ENCODE measurements around the gene CEP97.
A peak's percentile ranks its signal among the peaks of the same experiment; 100 is the strongest.
"Not testable (repeated sequence)": the region's sequence is repeated elsewhere in the genome, so short reads cannot be mapped to it uniquely, and the experiment has no call there.

The CEP97 gene

GRCh38 chr3:101744811-101745210 is 20.4 kb downstream of the CEP97 start:
- FAIRE-seq (no peak), DNase-seq (ENCODE audit: insufficient read length) (no peak)
- no peak for TF ChIP-seq TAF1 (IDR thresholded peaks at IDR 0.05; ENCODE audit: borderline replicate concordance, low read depth, low read length)
- TF ChIP-seq POLR2A (IDR thresholded peaks at IDR 0.05; ENCODE audit: low read depth, low read length) = no peak
- TF ChIP-seq POLR2AphosphoS5 (IDR thresholded peaks at IDR 0.05; ENCODE audit: low read depth, low read length) = no peak

GRCh38 chr3:101745934-101746333 is 21.5 kb downstream of the CEP97 start:
- FAIRE-seq; DNase-seq (ENCODE audit: insufficient read length): not testable (repeated sequence)

- DNase-seq (ENCODE audit: insufficient read length); FAIRE-seq: not testable (repeated sequence)
Measured at GRCh38 chr3:101753386-101754113, 29.1 kb downstream of the CEP97 start.

- DNase-seq (ENCODE audit: insufficient read length) = no peak
- FAIRE-seq = no peak
- TF ChIP-seq POLR2AphosphoS5 (IDR thresholded peaks at IDR 0.05; ENCODE audit: low read depth, low read length) = no peak
- no peak for TF ChIP-seq TAF1 (IDR thresholded peaks at IDR 0.05; ENCODE audit: borderline replicate concordance, low read depth, low read length)
- TF ChIP-seq POLR2A (IDR thresholded peaks at IDR 0.05; ENCODE audit: low read depth, low read length) = no peak
Measured at GRCh38 chr3:101758224-101758623, 33.8 kb downstream of the CEP97 start.

- no peak for DNase-seq (ENCODE audit: insufficient read length)
- TF ChIP-seq TAF1 (IDR thresholded peaks at IDR 0.05; ENCODE audit: borderline replicate concordance, low read depth, low read length) (no peak), POLR2AphosphoS5 (IDR thresholded peaks at IDR 0.05; ENCODE audit: low read depth, low read length) (no peak), POLR2A (IDR thresholded peaks at IDR 0.05; ENCODE audit: low read depth, low read length) (no peak)
- FAIRE-seq = no peak
Measured at GRCh38 chr3:101762041-101762646, 37.7 kb downstream of the CEP97 start.

GRCh38 chr3:101777745-101778281 is 53.4 kb downstream of the CEP97 start:
- DNase-seq (ENCODE audit: insufficient read length); FAIRE-seq: not testable (repeated sequence)

- FAIRE-seq (no peak), DNase-seq (ENCODE audit: insufficient read length) (no peak)
- TF ChIP-seq POLR2AphosphoS5 (IDR thresholded peaks at IDR 0.05; ENCODE audit: low read depth, low read length) = no peak
- no peak for TF ChIP-seq POLR2A (IDR thresholded peaks at IDR 0.05; ENCODE audit: low read depth, low read length)
- TF ChIP-seq TAF1 (IDR thresholded peaks at IDR 0.05; ENCODE audit: borderline replicate concordance, low read depth, low read length) = no peak
Measured at GRCh38 chr3:101778385-101779046, 54.1 kb downstream of the CEP97 start.

GRCh38 chr3:101779047-101779821 is 54.8 kb downstream of the CEP97 start, which contains the start of gene NXPE3:
NXPE3 (plus strand) TSS chr3:101779211; CDS start chr3:101785597, 6,386 bp downstream.
- DNase-seq (ENCODE audit: insufficient read length) (peak; percentile 76), FAIRE-seq (peak; percentile 91)
- TF ChIP-seq POLR2AphosphoS5 (IDR thresholded peaks at IDR 0.05; ENCODE audit: low read depth, low read length) (peak; percentile 57; the same call in 1 of the 2 replicates), POLR2A (IDR thresholded peaks at IDR 0.05; ENCODE audit: low read depth, low read length) (peak; percentile 64), TAF1 (IDR thresholded peaks at IDR 0.05; ENCODE audit: borderline replicate concordance, low read depth, low read length) (peak; percentile 59)

GRCh38 chr3:101779822-101780381 is 55.5 kb downstream of the CEP97 start:
- TF ChIP-seq TAF1 (IDR thresholded peaks at IDR 0.05; ENCODE audit: borderline replicate concordance, low read depth, low read length) (no peak), POLR2AphosphoS5 (IDR thresholded peaks at IDR 0.05; ENCODE audit: low read depth, low read length) (no peak), POLR2A (IDR thresholded peaks at IDR 0.05; ENCODE audit: low read depth, low read length) (no peak)
- FAIRE-seq (peak; percentile 85), DNase-seq (ENCODE audit: insufficient read length) (no peak)

GRCh38 chr3:101780661-101781060 is 56.2 kb downstream of the CEP97 start:
- TF ChIP-seq POLR2AphosphoS5 (IDR thresholded peaks at IDR 0.05; ENCODE audit: low read depth, low read length) (no peak), TAF1 (IDR thresholded peaks at IDR 0.05; ENCODE audit: borderline replicate concordance, low read depth, low read length) (no peak), POLR2A (IDR thresholded peaks at IDR 0.05; ENCODE audit: low read depth, low read length) (no peak)
- no peak for FAIRE-seq
- DNase-seq (ENCODE audit: insufficient read length) = no peak

GRCh38 chr3:101781166-101781565 is 56.8 kb downstream of the CEP97 start:
- FAIRE-seq (no peak), DNase-seq (ENCODE audit: insufficient read length) (no peak)
- TF ChIP-seq POLR2AphosphoS5 (IDR thresholded peaks at IDR 0.05; ENCODE audit: low read depth, low read length) = no peak
- no peak for TF ChIP-seq TAF1 (IDR thresholded peaks at IDR 0.05; ENCODE audit: borderline replicate concordance, low read depth, low read length)
- TF ChIP-seq POLR2A (IDR thresholded peaks at IDR 0.05; ENCODE audit: low read depth, low read length) = no peak

Data from GM12892 (cell line).